Measurements from ENCODE around the gene WDR38. TPM values are rescaled to one million over a fixed set of nuclear protein-coding genes. Genes with fewer than 3 reads are reported as not detected.

Gene WDR38
- total RNA-seq, 2 experiments from 2014 or later: not detected

DNA sequence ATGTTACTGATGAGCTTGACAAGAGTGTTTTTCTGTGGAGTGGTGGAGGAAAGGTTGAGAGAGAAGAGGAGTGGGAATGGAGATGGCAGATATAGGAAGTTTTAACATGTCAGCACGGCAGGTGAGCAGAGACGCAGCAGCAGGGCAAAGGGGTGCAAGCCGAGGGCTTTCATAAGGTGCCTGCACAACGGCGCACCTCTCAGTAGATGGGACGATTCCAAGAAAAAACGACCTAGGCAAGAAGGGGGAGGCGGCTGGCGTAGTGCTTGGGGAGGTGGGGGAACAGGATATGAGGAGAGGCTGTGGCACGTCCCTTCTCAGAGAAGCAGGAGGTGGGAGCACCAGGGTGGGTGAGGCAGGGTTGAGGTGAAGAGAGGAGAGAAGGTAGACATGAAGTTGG lies 33.2 kb downstream of the WDR38 start:
- no peak overlapping the region for H3K4me3 Mint-ChIP-seq
- no peaks in the 10 kb centered on the region for H3K4me1 Mint-ChIP-seq
- H3K36me3 Mint-ChIP-seq (ENCODE audit: low read depth): peaks cover 67% of the 10 kb centered on the region
- H3K9me3 Mint-ChIP-seq (ENCODE audit: low read depth): no peaks in the 10 kb centered on the region
- intact Hi-C loops (cut with DNase I, micrococcal nuclease): no loop called here
- CTCF ChIA-PET: interaction anchor here (0.6 to 0.9 kb wide), 2 partner anchors 33 to 268 kb away, joined by 3 read pairs; partner anchors contain the start of gene WDR38
- DNase-seq (no peak), ATAC-seq (no peak)
- H3K27me3 Mint-ChIP-seq: no peaks in the 10 kb centered on the region
- H3K27ac Mint-ChIP-seq: no peak overlapping the region
- POLR2A ChIA-PET: no interaction called here

DNA sequence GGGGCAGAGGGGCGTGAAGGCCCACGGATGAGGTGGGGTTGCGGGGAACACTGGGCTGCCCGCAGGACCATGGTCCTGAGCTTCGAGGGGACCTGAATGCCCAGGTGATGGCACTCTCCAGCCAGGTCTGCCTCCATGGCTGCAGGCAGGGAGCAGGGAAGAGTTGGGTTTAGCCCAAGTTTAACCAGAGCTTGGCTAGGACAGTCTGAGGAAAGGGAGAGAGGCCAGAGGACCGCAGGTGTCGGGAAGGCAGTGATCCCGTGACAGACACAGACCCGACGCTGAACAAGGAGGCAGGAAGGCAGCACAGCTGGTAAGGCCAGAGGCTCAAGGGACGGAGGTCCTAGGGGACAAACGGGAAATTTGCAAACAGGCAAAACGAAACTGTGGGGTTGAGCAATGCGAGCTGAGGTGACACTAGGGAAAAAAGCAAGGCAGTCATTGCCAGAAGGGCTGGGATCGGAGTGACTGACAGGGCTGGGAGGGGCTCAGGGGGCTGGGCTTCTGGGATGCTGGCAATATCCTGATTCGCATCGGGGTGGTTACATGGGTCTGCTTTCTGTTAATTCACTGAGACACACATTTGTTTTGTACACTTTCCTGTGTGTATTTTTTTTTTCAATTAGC lies 33.7 kb downstream of the WDR38 start:
- no peak for ATAC-seq
- Mint-ChIP-seq H3K9me3 (ENCODE audit: low read depth) (no peaks in the 10 kb centered on the region), H3K27me3 (no peaks in the 10 kb centered on the region), H3K36me3 (ENCODE audit: low read depth) (peaks cover 65% of the 10 kb centered on the region), H3K4me3 (no peak overlapping the region), H3K27ac (no peak overlapping the region), H3K4me1 (no peaks in the 10 kb centered on the region)
- intact Hi-C loops (cut with DNase I, micrococcal nuclease): no loop called here
- ChIA-PET CTCF (interaction anchor here (0.6 to 0.7 kb wide), 2 partner anchors 38 to 268 kb away, joined by 3 read pairs; no protein-coding TSS in a partner anchor), POLR2A (no interaction called here)
- DNase-seq: no peak

DNA sequence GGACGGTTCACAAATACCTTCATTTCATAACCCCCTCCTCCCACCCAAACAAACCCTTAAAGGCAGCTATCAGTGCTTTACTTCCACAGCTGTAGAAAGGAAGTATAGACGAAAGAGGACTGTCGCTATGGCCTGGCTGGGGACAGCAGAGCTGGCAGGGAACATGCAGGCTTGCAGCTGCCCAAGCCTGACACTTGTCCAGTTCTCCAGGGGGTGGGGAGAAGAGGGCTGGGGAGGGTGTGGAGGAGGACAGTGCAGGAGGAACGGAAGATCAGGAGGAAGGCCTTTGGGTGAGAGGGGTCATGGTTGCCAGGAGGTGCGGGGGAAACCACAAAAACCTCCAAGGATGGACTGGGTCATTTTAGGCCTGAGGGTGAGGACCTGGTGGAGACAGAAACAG lies 34.6 kb downstream of the WDR38 start:
- Mint-ChIP-seq H3K9me3 (ENCODE audit: low read depth) (no peaks in the 10 kb centered on the region), H3K36me3 (ENCODE audit: low read depth) (peaks cover 68% of the 10 kb centered on the region), H3K4me3 (no peak overlapping the region), H3K4me1 (no peaks in the 10 kb centered on the region), H3K27me3 (no peaks in the 10 kb centered on the region), H3K27ac (no peak overlapping the region)
- POLR2A ChIA-PET: no interaction called here
- intact Hi-C loops (cut with DNase I, micrococcal nuclease): no loop called here
- DNase-seq: no peak
- no peak for ATAC-seq
- CTCF ChIA-PET: interaction anchor here (0.7 kb wide), 2 partner anchors 39 to 296 kb away, joined by 3 read pairs; no protein-coding TSS in a partner anchor

DNA sequence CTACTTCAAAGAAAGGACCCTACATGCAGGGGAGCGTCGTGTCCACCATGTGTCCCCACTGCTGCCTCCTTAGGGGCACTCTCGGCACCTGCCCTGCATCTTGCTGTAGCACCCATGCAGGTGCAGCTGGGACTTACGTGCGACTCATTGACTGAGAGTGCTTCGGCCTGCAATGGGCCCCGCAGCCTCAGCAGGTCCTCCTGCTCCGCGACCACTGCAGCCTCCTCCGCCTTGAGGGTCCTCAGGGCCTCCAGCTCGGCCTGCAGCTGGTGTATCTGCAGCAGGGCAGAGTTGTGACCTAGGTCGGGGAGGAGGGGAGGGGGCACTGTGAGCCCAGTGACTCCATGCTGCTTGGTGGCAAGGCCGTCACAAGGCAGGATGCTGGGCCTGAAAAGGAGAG lies 35.7 kb downstream of the WDR38 start:
- H3K36me3 Mint-ChIP-seq (ENCODE audit: low read depth): peaks cover 77% of the 10 kb centered on the region
- no peak for ATAC-seq
- no peak for DNase-seq
- no peaks in the 10 kb centered on the region for H3K9me3 Mint-ChIP-seq (ENCODE audit: low read depth)
- H3K27ac Mint-ChIP-seq: no peak overlapping the region
- no peaks in the 10 kb centered on the region for H3K27me3 Mint-ChIP-seq
- ChIA-PET POLR2A (no interaction called here), CTCF (interaction anchor here (1.1 kb wide), 1 partner anchor 34 kb away, joined by 3 read pairs; no protein-coding TSS in a partner anchor)
- H3K4me3 Mint-ChIP-seq: no peak overlapping the region
- H3K4me1 Mint-ChIP-seq: no peaks in the 10 kb centered on the region
- intact Hi-C loops (cut with DNase I, micrococcal nuclease): no loop called here

DNA sequence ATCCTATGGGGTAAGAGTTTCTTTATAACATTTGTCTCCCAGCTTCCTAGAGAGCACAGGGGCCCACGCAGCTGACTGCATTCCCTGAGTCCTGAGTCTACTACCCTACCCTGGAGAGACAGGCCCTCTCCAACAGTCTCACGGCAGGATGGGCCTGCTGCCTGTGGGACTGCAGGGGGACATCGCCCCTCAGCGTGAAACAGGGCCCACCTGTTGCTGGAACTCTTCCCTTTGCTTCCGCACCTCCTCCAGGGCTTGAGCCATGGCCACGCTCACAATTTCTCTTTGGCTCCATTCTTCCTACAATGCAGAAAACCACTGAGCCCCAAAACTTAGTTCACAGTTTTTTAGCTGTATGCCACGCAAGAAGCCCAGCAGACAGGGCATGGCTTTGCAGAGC lies 36.9 kb downstream of the WDR38 start:
- ChIA-PET POLR2A (no interaction called here), CTCF (interaction anchor here (0.7 kb wide), 1 partner anchor 1455 kb away, joined by 3 read pairs; no protein-coding TSS in a partner anchor)
- Mint-ChIP-seq H3K27me3 (no peaks in the 10 kb centered on the region), H3K4me1 (peaks cover 6% of the 10 kb centered on the region), H3K9me3 (ENCODE audit: low read depth) (no peaks in the 10 kb centered on the region), H3K27ac (no peak overlapping the region), H3K36me3 (ENCODE audit: low read depth) (peaks cover 79% of the 10 kb centered on the region), H3K4me3 (no peak overlapping the region)
- intact Hi-C loops (cut with DNase I, micrococcal nuclease): no loop called here
- no peak for ATAC-seq
- DNase-seq: no peak

DNA sequence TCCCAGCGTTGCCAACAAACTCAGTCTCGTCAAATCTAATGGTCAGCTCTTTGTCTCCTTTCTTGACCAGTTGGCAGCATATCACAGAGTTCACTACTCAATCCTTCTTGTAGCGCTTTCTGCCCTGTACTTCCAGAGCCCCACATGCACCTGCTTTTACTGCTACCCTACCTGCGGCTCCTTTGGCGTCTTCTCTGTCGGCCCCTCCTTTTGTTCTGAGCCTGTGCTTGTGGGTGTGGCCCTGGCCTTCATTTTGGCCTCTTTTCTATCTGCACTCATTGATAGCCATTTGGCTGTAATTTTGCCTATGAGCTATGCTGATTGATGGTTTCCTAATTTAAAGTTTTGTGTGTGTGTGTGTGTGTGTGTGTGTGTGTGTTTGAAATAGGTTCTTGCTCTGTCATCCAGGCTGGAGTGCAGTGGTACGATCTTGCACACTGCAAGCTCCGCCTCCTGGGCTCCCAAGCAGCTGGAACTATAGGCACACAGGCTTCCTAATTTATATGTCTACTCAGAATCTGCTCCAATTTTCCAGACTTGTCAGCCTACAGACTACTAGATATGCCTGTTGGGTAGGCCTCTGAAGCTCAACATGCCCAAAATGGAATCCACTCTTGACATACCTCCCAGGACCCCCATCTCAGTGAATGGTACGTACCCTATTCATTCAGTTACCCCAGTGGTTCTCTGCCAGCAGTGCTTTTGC lies 40.9 kb downstream of the WDR38 start:
- Mint-ChIP-seq H3K9me3 (ENCODE audit: low read depth) (no peaks in the 10 kb centered on the region), H3K36me3 (ENCODE audit: low read depth) (peaks cover 65% of the 10 kb centered on the region), H3K27ac (no peak overlapping the region), H3K4me3 (no peak overlapping the region), H3K27me3 (no peaks in the 10 kb centered on the region), H3K4me1 (peaks cover 10% of the 10 kb centered on the region)
- POLR2A ChIA-PET: no interaction called here
- intact Hi-C loops (cut with DNase I, micrococcal nuclease): loop anchor here in 1 of 2 experiments (1.0 to 2.0 kb wide), 2 partner anchors 23 to 120 kb away; no protein-coding TSS in a partner anchor
- DNase-seq (no peak), ATAC-seq (no peak)
- CTCF ChIA-PET: interaction anchor here (0.5 to 1.3 kb wide), 9 partner anchors 10 to 398 kb away, joined by 3 to 5 read pairs (median 4); partner anchors contain the start of gene WDR38

DNA sequence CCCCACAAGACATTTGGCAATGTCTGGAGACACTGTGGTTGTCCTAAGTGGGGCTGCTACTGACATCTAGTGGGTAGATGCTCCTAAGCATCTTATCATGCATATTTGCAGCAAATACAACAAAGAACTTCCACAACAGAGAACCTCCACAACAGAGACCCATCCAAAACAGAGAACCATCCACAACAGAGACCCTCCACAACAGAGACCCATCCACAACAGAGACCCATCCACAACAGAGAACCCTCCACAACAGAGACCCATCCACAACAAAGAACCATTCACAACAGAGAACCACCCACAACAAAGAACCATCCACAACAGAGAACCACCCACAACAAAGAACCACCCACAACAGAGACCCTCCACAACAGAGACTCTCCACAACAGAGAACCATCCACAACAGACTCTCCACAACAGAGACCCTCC lies 41.5 kb downstream of the WDR38 start:
- H3K9me3 Mint-ChIP-seq (ENCODE audit: low read depth): no peaks in the 10 kb centered on the region
- POLR2A ChIA-PET: no interaction called here
- no peaks in the 10 kb centered on the region for H3K27me3 Mint-ChIP-seq
- no peak overlapping the region for H3K27ac Mint-ChIP-seq
- intact Hi-C loops (cut with DNase I, micrococcal nuclease): loop anchor here in 1 of 2 experiments (1.0 to 2.0 kb wide), 2 partner anchors 24 to 120 kb away; no protein-coding TSS in a partner anchor
- H3K36me3 Mint-ChIP-seq (ENCODE audit: low read depth): peaks cover 62% of the 10 kb centered on the region
- peak; percentile 49 for DNase-seq
- peaks cover 10% of the 10 kb centered on the region for H3K4me1 Mint-ChIP-seq
- CTCF ChIA-PET: interaction anchor here (0.7 to 1.3 kb wide), 3 partner anchors 13 to 208 kb away, joined by 4 to 5 read pairs (median 4); no protein-coding TSS in a partner anchor
- peak; percentile 77 for ATAC-seq
- no peak overlapping the region for H3K4me3 Mint-ChIP-seq

DNA sequence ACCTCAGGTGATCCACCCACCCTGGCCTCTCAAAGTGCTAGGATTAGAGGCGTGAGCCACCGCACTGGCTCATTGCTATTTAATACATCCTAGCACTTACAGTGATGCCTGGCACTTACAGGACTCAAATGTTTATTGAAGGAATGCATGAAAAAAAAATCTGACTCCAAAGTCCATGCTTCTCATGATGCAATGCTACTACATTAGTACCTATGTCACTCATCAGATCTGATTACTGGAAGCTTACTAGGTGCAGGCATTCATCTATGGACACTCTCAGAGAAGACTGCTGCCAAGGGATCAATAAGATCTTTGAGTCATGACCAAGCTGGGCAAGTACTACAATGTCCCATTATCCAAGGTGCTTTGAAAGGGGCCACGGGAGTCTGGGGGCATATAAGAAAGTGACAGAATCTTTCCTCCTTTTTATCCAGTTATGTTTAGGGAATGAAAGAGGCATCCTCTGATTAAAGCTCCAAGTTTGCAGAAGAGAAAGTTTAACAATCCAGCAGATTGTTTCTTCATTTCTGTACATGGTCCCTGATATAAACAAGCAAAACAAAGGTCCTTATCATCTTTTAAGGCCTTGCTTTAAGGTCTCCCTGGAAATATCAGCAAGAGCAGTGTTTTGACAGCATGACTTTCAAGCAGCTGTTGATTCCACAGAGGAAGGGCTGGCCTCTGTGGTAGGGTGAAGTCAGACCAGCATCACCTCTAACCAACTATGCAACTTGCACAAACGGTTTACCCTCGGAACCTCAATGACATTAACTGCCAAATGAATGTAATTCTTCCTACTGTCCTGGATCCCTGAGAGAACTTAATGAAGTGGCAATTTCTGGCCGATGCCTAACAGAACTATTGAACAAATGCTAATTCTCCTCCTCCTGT lies 44.6 kb downstream of the WDR38 start:
- H3K36me3 Mint-ChIP-seq (ENCODE audit: low read depth): peaks cover 45% of the 10 kb centered on the region
- H3K4me3 Mint-ChIP-seq: no peak overlapping the region
- POLR2A ChIA-PET: no interaction called here
- CTCF ChIA-PET: no interaction called here
- no peaks in the 10 kb centered on the region for H3K9me3 Mint-ChIP-seq (ENCODE audit: low read depth)
- no peaks in the 10 kb centered on the region for H3K27me3 Mint-ChIP-seq
- H3K4me1 Mint-ChIP-seq: peaks cover 10% of the 10 kb centered on the region
- intact Hi-C loops (cut with DNase I, micrococcal nuclease): no loop called here
- DNase-seq (no peak), ATAC-seq (no peak)
- no peak overlapping the region for H3K27ac Mint-ChIP-seq

DNA sequence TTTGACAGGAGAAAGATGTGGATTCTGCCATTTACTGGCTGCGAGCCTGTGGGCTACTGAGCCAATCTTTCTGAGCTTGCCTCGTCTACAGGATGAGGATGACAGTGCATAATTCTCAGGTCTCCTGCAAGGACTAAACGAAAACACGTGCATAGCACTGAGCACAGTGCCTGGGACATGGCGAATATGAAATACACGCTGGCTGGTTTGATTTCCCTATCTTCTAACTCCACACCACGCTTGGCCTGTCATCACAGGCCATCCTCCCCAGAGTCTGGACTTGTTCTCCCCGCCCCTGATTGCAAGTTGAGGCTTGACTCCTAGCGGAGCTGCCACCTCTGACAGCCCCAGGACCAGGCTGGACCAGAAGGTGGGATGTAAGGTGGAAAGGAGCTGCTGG lies 46.6 kb downstream of the WDR38 start:
- ChIA-PET CTCF (interaction anchor here (0.8 to 1.1 kb wide), 2 partner anchors 12 to 231 kb away, joined by 3 read pairs; no protein-coding TSS in a partner anchor), POLR2A (no interaction called here)
- H3K27ac Mint-ChIP-seq: no peak overlapping the region
- H3K27me3 Mint-ChIP-seq: no peaks in the 10 kb centered on the region
- H3K9me3 Mint-ChIP-seq (ENCODE audit: low read depth): no peaks in the 10 kb centered on the region
- H3K36me3 Mint-ChIP-seq (ENCODE audit: low read depth): peaks cover 37% of the 10 kb centered on the region
- H3K4me1 Mint-ChIP-seq: peaks cover 6% of the 10 kb centered on the region
- intact Hi-C loops (cut with DNase I, micrococcal nuclease): no loop called here
- no peak for ATAC-seq
- DNase-seq: no peak
- H3K4me3 Mint-ChIP-seq: no peak overlapping the region

DNA sequence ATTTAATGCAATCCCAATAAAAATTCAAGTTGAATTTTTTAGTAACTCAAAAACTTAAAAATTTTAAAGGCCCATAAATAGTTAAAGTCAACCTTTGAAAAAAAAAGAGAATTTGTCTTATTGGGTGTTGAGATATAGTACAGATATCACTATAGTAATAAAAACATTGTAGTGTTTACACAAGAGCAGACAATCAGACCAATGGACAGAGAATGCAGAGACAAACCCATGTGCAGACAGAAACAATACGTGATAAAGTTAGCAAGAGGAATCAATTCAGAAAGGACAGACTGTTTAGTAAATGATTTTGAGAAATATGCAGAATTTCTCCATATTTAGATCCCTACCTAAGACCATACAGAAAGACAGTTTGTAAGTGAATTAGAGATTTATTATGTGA lies 53.7 kb downstream of the WDR38 start:
- no peaks in the 10 kb centered on the region for H3K4me1 Mint-ChIP-seq
- POLR2A ChIA-PET: no interaction called here
- DNase-seq (no peak), ATAC-seq (no peak)
- intact Hi-C loops (cut with DNase I, micrococcal nuclease): no loop called here
- no peaks in the 10 kb centered on the region for H3K27me3 Mint-ChIP-seq
- no peaks in the 10 kb centered on the region for H3K9me3 Mint-ChIP-seq (ENCODE audit: low read depth)
- H3K36me3 Mint-ChIP-seq (ENCODE audit: low read depth): peaks cover 46% of the 10 kb centered on the region
- no peak overlapping the region for H3K4me3 Mint-ChIP-seq
- CTCF ChIA-PET: no interaction called here
- H3K27ac Mint-ChIP-seq: no peak overlapping the region

All from activated CD4-positive, alpha-beta T cell treated with anti-CD3 and anti-CD28 coated beads for 36 hours (primary cell).